ENCODE data around the gene PRUNE2.
"Not testable (repeated sequence)": the region's sequence is repeated elsewhere in the genome, so short reads cannot be mapped to it uniquely, and the experiment has no call there.

Gene PRUNE2

DNA sequence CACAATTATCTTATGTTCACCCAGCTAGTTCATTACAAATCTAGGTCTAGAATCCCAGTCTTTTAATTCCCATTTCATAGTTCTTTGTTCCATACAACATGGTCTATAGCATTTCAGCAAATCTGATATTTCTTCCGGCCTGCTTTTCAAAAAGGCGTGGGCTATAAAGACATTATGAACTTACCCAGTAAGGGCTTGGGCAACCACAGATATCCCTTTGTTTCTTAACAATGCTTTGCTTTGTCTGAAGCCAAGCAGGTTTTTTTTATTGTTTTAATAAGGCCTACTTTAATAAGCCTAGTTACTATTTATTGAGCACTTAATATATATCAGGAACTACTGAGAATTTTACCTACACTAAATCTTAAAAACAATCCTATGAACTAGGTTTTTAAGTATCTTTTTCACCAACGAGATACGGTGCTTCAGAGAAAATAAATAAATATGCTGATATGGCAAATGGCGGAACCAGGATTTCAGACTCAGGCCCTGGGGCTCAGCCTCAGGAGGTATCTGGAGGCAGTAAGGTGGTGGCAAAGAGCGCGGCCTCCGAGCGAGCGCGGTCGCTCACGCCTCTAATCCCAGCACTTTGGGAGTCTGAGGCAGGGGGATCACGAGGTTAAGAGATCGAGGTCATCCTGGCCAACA lies 112.0 kb downstream of the PRUNE2 start:
- no peak for DNase-seq

DNA sequence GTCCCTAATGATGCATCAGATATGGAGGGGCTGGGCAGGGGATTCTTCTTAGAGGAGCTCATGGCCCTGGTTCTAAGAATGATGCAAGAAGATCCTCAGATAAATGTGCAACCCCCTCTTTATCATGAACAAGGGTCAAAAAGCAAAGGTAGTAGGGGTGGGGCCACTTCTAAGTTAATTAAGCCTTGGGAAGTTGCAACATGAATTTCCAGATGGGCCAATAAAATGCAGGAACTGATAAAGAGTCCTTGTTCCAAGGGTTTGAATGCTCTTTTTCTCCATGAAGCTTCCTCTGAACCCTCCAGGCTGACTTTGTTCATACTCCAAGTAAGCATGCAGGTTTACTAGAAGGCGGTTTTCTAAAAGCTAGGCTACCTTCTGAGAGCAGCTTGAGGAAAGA lies 116.1 kb downstream of the PRUNE2 start:
- no peak for DNase-seq

- peak; percentile 9 to 31 (median 30) for DNase-seq
These were observed 118.2 kb downstream of the PRUNE2 start for GRCh38 chr9:76787677-76788076.

- no peak for DNase-seq
These were observed 120.4 kb downstream of the PRUNE2 start for GRCh38 chr9:76785501-76785900.

GRCh38 chr9:76784881-76785280 lies 121.0 kb downstream of the PRUNE2 start:
- no peak for DNase-seq

DNA sequence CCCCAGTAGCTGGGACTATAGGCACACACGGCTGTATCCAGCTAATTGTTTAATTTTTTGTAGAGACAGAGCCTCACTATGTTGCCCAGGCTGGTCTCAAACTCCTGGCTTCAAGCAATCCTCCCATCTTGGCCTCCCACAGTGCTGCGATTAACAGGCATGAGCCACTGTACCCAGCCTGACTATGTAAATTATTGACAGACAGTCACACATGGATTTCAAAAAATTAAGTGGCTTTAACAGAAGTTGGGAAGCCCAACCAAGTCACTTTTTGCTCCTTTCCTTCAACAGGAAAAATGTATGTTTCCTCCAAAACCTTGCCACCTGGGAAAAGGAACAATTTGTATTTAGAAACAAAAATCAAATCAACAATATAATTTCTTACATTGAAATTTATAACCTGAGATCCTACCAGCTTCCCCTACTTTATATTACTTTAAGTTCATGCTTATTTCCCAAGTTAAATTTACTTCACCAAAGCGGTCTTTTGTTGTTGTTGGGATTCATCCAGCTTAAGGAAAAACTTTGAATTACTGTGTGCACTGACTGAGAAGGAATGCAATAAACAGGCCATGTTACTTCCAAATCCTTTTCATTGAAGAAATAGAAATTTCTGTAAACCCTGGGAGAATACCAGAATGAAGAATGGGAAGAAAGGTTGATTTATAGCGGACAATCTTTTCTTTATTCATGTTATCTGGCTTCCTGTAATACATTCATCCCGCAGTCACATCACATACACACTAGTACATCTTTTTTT lies 133.0 kb downstream of the PRUNE2 start:
- DNase-seq: no peak

DNA sequence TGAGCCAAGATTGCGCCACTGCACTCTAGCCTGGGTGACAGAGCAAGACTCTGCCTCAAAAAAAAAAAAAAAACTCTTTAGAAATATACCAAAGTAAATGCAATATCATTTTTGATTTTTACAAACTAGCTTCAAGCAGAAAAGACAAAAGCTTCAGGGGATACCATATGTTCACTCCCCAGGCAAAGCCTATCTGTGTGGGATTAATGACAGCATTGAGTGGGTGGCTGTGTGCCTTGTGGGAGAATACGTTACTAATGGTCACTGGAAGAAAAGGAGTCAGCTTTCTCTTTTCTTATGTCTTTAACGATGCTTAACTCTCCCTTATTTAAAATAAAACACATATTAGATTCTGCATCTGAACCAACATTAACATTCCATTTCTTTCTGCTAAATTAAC lies 139.8 kb downstream of the PRUNE2 start:
- DNase-seq: no peak

GRCh38 chr9:76764138-76764537 lies 141.8 kb downstream of the PRUNE2 start, which contains the start of gene PCA3:
Gene PCA3, plus strand, starts transcription at chr9:76764438.
- no peak for DNase-seq

DNA sequence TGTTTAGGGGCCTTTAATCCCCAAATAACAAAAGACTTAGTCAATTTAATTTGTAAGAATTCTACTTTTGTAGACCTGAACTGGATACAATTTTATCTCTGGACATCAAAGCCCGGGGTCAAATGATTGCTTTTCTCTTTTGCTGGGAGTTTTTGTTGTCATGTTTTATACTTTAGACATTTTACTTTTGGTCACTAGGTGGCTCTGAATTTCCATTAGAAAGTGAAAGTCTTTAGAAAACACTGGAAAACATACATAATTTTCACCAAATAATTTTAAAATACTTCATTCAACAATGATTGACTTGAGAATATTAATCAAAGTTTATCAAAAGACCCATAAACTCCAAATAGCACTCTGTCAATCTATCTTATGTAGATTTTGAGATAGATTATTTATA lies 144.5 kb downstream of the PRUNE2 start:
- DNase-seq: peak in 2 of 3 donors; percentile 12 to 29

DNA sequence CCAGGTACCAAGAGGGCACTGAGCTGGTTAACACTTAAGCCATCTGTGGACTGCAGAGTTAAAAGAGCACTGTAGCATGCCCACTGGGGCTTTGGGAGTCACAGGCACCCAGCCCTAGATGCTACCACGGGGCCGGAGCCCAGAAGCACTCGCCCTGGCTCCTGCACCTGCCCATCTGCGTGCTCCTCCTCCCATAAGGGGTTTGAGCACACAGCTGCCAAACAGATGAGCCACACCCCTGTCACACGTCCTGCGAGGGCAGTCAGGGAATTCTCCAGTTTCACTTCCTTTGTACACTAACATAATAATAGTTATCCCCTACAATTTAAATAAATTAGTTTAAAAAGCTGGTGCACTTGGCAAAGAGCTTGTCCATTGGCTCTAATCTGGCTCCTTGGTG lies 146.2 kb downstream of the PRUNE2 start:
- peak; percentile 29 to 44 (median 38) for DNase-seq

DNA sequence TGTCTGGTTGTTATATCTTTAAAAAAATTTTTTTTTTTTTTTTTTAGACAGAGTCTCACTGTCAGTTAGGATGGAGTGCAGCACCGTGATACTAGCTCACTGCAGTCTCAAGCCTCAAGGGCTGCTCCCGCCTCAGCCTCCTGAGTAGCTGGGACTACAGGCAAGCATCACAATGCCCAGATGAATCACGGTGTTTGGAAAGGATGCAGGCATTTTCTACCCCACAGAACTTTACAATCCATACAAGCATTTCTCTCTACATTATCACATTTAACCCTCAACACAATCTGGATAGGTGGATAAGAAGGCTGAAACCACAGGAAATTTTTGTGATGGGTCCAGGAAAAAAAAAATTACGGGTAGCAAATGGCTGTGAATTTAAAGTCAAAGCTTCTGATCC lies 147.4 kb downstream of the PRUNE2 start:
- DNase-seq: no peak

DNA sequence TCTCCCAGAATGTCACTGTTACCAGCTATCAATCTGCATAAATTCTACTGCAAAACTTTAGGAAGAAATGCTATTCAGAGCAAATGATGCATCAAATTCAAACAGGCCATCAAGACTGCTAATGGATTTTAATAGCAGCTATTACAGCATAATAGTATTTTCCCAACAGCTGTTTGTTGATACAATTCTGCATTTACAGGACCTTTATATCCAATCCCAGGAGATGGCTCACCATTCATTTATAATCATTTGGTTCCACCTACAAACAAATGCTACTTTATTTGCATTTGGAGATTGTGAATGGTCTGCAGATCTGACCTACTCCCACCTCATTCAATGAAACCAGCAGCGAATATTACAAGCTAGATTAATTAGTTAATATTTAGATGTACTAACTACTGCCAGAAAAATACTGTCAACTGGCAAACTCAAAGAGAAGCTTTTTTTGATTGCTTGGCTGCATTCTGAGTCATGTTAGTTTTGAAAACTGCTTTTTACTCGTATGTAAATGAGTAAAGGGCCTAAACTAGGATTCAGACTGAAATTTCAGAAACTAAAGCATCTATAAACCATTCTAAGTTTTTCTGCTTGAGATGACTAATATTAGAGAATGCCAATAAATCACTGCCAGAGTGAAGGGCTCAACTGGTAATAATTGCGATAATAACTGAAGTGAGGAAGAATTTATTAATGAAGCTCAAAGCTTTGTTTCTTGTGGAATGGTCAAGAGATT lies 148.8 kb downstream of the PRUNE2 start:
- DNase-seq: peak in 1 of 3 donors; percentile 7

GRCh38 chr9:76756268-76756640 lies 149.7 kb downstream of the PRUNE2 start:
- DNase-seq: peak; percentile 59 to 74 (median 70)

DNA sequence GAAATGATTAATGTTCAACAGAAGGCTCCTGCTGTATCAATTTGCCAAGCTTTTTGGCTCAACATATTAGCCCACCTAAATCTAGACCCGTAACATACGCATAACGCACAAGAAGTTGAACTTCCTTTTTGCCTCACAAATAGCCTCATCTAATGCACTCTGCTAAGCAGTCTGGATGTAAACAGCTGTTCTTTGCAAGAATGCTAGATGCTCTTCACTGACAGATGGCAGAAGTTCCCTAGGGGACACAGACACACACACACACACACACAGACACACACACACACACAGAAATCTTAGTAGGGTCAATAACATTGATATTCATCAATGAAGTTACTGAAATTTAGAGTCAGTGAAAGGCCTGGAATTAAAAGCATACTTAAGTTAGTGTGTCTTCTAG lies 154.9 kb downstream of the PRUNE2 start:
- no peak for DNase-seq

DNA sequence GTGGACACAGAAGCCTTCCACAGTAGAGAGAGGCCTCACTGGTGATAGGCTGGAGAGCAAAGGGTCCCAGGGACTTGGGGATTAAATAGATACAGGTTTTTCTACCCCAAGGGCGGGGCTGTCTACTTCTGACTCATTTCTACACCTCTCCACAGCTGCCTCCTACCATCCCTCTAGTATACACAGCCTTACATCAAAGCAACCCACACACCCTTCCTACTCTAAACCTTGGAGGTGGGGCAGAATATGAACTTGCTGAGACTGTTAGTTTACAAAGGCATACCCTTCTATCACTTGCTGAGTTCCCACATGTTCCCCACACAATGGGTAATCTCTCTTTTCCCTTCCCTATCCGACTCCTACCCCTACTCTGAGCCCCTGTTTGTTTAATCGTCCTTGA lies 161.6 kb downstream of the PRUNE2 start:
- no peak for DNase-seq

DNA sequence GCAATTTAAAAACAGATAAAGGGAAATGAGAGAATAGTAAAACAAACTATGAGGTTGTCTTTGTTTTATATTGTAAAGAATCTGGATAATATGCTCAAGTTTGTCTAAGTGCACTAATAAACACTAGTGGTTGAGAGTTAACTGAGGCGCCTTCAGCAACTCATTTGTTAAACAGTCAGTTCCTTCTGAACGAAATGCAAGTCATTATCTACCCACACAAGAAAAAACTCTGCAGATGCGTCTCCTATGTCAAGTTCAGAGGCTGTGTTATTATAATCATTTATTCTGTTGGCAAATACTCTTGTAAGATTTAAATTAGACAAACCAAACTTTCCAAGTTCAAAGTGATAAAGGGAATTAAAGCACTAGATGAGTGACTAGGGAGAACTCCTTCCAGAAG lies 162.0 kb downstream of the PRUNE2 start:
- no peak for DNase-seq

GRCh38 chr9:76742890-76743289 lies 163.0 kb downstream of the PRUNE2 start:
- not testable (repeated sequence) for DNase-seq

DNA sequence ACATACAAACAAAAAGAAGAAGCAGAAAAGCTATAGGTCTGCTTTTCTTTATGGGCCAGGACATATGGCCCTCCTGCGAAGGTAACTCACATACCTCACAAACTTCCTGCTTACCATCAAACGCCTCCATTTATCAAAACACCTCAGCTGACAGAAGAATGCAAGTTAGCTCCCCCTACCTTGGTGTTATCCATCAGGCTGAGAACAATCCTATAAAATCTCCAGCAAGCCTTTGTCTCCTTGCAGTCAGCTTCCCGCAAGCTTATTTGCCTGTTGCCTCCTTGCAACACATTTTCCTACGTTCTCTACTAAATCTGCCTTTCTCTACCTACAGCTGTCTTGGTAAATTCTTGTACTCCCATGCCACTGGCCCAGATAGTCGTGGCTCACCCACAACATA lies 164.4 kb downstream of the PRUNE2 start:
- DNase-seq: no peak

- no peak for DNase-seq
These were observed 167.5 kb downstream of the PRUNE2 start for GRCh38 chr9:76738402-76738801.

- no peak for DNase-seq
These were observed 168.6 kb downstream of the PRUNE2 start for GRCh38 chr9:76737154-76737902.

DNA sequence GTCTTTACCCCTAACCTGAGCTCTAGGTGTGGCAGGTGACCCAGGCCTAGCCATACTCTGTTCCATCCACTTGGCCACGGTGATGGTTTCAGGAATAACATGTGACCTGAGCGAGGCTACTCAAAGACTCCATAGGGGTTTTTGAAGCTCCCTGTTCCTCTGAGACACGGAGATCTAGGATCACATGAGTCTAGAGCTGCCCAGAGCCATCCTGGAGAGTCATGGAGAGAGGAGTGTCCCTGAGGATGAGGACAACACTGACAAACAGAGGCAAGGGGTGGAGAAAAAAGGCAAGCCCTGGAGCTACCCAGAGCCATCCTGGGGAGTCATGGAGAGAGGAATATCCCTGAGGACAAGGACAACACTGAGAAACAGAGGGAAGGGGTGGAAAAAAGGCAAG lies 171.2 kb downstream of the PRUNE2 start:
- DNase-seq: no peak

- DNase-seq: no peak
These were observed 172.8 kb downstream of the PRUNE2 start for GRCh38 chr9:76733096-76733495.

GRCh38 chr9:76732341-76732958 lies 173.5 kb downstream of the PRUNE2 start:
- DNase-seq: no peak

All from suppressor macrophage treated with lipopolysaccharide for 1 hour (primary cell).